ENCODE data around the gene RYR3. TPM values are rescaled to one million over a fixed set of nuclear protein-coding genes. Genes with fewer than 3 reads are reported as not detected.

The RYR3 gene
- total RNA-seq, 2 experiments from 2014 or later = not detected

DNA sequence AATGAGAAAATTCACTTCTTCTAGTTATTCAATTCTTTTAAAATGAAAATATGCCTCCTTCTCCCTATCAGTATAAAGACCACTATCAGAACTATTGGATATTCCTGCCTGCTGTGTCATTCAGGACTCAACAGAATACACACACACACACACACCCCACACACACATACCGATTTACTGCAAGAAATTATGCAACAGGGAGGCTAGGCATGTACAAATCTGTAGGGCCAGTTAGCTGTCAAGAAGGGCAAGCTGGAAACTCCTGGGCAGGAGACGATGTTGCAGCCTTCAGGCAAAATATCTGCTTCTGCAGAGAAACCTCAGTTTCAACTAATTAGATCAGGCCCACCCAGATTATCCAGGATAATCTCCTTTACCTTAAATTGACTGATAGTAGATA lies 13.9 kb upstream of the RYR3 start:
- Mint-ChIP-seq H3K4me3 (no peak overlapping the region), H3K4me1 (ENCODE audit: low read depth) (no peaks in the 10 kb centered on the region), H3K27ac (no peak overlapping the region), H3K36me3 (no peaks in the 10 kb centered on the region), H3K27me3 (peaks cover 2% of the 10 kb centered on the region), H3K9me3 (no peaks in the 10 kb centered on the region)
- ChIA-PET POLR2A (no interaction called here), CTCF (interaction anchor here (1.4 kb wide), 1 partner anchor 441 kb away, joined by 3 read pairs; no protein-coding TSS in a partner anchor)
- intact Hi-C loops (cut with micrococcal nuclease) = no loop called here
- DNase-seq = no peak

DNA sequence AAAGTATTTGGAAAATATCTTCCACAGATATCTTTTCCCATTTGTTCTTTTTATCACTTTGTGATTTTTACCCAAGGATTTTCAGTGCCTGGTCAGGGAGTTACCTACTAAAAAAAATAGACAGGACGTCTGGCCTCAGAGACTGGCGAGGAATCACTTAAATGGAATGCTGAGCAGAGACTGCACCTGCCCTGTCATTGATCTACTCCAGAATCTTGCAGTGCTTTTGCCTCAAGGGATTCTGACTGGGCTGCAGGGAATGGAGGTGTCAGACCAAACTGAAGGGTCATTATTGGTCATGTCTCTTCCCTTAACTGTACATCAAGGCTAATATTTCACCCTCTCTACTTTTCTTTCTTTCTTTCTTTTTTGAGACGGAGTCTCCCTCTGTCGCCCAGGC lies 12.1 kb upstream of the RYR3 start:
- POLR2A ChIA-PET = no interaction called here
- no peaks in the 10 kb centered on the region for H3K9me3 Mint-ChIP-seq
- DNase-seq = no peak
- no peak overlapping the region for H3K27ac Mint-ChIP-seq
- no peak overlapping the region for H3K4me3 Mint-ChIP-seq
- H3K27me3 Mint-ChIP-seq = peaks cover under 1% of the 10 kb centered on the region
- H3K36me3 Mint-ChIP-seq = no peaks in the 10 kb centered on the region
- no peaks in the 10 kb centered on the region for H3K4me1 Mint-ChIP-seq (ENCODE audit: low read depth)
- CTCF ChIA-PET = no interaction called here
- intact Hi-C loops (cut with micrococcal nuclease) = no loop called here

DNA sequence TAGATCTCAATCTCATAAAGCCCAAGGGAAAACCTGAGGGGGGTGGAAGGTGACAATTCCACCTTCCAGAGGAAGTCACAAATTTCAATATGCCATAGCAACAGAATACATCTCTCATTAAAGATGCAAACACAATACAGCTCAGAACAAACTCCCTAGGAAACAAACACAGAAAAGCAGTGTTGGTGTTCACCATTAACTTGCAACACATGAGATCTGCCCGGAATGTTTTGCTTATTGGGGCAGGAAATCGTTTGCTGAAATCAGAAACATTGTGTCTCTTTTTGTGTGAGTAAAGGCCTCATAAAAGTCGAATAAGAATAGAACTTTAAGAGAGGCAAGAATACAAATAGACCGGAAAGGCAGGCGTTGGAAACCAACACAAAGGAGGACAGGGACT lies 5.8 kb upstream of the RYR3 start:
- intact Hi-C loops (cut with micrococcal nuclease) = no loop called here
- H3K27me3 Mint-ChIP-seq = peaks cover 23% of the 10 kb centered on the region
- H3K9me3 Mint-ChIP-seq = no peaks in the 10 kb centered on the region
- CTCF ChIA-PET = interaction anchor here (2.2 kb wide), 1 partner anchor 12 kb away, joined by 6 read pairs; no protein-coding TSS in a partner anchor
- DNase-seq = no peak
- no peak overlapping the region for H3K27ac Mint-ChIP-seq
- POLR2A ChIA-PET = no interaction called here
- no peak overlapping the region for H3K4me3 Mint-ChIP-seq
- no peaks in the 10 kb centered on the region for H3K36me3 Mint-ChIP-seq
- no peaks in the 10 kb centered on the region for H3K4me1 Mint-ChIP-seq (ENCODE audit: low read depth)

GRCh38 chr15:33309602-33310276 lies 1.0 kb upstream of the RYR3 start:
- no peak overlapping the region for H3K4me3 Mint-ChIP-seq
- no peak for DNase-seq
- H3K4me1 Mint-ChIP-seq (ENCODE audit: low read depth) = peaks cover 3% of the 10 kb centered on the region
- intact Hi-C loops (cut with micrococcal nuclease) = no loop called here
- H3K36me3 Mint-ChIP-seq = no peaks in the 10 kb centered on the region
- CTCF ChIA-PET = interaction anchor here (0.6 to 0.9 kb wide), 2 partner anchors 391 to 392 kb away, joined by 3 read pairs; no protein-coding TSS in a partner anchor
- POLR2A ChIA-PET = no interaction called here
- H3K27me3 Mint-ChIP-seq = peaks cover 43% of the 10 kb centered on the region
- no peak overlapping the region for H3K27ac Mint-ChIP-seq
- H3K9me3 Mint-ChIP-seq = no peaks in the 10 kb centered on the region

DNA sequence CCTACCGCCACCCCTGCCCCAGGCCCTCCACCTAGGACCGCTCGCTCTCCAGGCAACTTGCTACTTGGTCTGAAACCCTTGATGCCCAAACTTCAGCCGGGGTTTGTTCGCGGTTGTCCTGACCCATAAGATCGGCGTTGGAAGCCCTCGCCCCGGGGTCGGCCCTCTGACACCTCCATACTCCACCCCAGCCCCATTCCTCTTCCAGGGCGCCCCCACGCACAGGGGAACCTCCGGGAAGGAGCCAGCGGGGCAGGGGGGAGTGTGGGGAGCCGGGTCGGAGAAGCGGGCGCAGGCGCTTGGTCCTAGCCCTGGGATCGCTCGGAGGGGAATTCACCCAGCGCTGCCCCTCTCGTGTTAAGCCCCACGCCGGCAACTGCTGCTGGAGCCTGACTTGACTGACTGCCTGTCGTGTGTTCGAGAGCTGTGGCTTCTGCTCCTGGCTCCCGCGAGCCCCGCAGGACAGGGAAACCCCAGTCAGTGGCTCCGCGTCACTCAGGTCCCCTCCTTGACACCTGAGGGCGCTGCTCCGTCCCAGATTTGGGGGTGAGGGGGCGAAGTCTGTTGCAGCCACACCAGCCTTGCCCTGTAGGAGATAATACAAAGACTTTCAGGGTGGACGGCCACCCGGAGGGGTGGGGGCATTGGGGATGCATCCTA lies 675 bp downstream of the RYR3 start:
- ChIA-PET CTCF (no interaction called here), POLR2A (no interaction called here)
- Mint-ChIP-seq H3K4me3 (no peak overlapping the region), H3K27me3 (peaks cover 38% of the 10 kb centered on the region), H3K27ac (no peak overlapping the region), H3K4me1 (ENCODE audit: low read depth) (peaks cover 3% of the 10 kb centered on the region), H3K36me3 (no peaks in the 10 kb centered on the region), H3K9me3 (no peaks in the 10 kb centered on the region)
- intact Hi-C loops (cut with micrococcal nuclease) = no loop called here
- no peak for DNase-seq

DNA sequence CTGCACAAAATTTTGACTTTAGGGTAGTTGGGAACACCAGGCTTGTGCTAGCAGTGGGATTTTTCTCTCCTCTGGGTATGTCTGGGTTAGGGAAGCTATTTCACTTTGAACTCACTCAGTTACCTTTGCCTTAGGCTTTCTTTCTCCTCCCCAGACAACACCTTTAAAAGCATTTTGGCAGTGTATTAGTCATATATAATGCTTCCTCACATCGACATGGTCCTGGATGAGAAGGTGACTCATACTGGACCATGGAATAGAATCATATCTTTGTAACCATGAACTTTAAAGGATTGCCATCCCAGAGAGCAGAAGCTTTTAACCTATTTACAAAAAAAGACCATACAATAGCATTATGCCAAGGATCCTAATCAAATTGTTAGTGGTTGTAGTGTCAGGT lies 2.7 kb downstream of the RYR3 start:
- H3K36me3 Mint-ChIP-seq = no peaks in the 10 kb centered on the region
- H3K4me3 Mint-ChIP-seq = no peak overlapping the region
- DNase-seq = no peak
- no peaks in the 10 kb centered on the region for H3K9me3 Mint-ChIP-seq
- intact Hi-C loops (cut with micrococcal nuclease) = no loop called here
- POLR2A ChIA-PET = no interaction called here
- CTCF ChIA-PET = interaction anchor here (0.7 to 2.2 kb wide), 3 partner anchors 21 to 387 kb away, joined by 4 to 7 read pairs (median 6); no protein-coding TSS in a partner anchor
- peaks cover 41% of the 10 kb centered on the region for H3K27me3 Mint-ChIP-seq
- H3K4me1 Mint-ChIP-seq (ENCODE audit: low read depth) = peaks cover 3% of the 10 kb centered on the region
- H3K27ac Mint-ChIP-seq = no peak overlapping the region

DNA sequence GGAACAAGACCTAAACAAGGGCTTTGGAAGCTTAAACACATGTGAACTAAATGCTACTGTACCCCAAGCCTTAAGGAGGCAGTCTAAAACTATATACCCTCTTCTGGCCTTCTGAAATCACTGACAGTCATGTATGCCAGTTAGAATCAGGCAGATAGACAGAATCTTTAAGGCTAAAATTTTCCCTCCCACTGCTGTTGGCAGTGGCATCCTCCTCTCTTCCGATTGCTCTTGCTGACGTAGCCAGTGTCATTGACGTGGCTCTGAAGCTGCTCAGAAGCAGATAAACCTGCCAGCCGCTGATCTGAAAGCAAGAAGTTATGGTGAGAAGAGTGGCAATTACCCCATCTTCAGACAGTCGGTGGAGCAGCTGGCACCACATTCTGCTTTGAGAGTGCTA lies 3.3 kb downstream of the RYR3 start:
- Mint-ChIP-seq H3K9me3 (no peaks in the 10 kb centered on the region), H3K27ac (no peak overlapping the region), H3K27me3 (peaks cover 38% of the 10 kb centered on the region), H3K4me3 (no peak overlapping the region), H3K4me1 (ENCODE audit: low read depth) (peaks cover 3% of the 10 kb centered on the region), H3K36me3 (no peaks in the 10 kb centered on the region)
- CTCF ChIA-PET = interaction anchor here (2.2 kb wide), 1 partner anchor 387 kb away, joined by 7 read pairs; no protein-coding TSS in a partner anchor
- POLR2A ChIA-PET = no interaction called here
- intact Hi-C loops (cut with micrococcal nuclease) = no loop called here
- DNase-seq = no peak

DNA sequence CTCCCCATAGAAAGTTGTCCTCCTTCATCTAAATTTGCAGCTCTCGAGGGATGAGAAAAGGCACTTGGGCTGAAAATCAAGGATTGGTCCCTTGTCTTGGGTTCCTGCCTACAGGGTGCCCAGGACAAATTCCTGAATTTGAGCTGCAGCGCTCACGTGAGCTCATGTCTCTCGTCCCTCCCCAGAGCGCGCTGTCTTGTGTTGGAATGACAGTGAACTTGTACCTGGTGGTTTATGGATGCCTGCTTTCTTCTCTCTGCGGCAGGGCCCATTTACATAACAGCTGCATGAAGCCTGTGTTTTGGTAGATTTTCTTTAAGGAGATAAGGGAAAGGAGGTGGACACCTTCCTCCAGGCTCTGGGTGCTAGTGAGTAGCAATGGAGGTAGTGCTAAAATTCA lies 4.3 kb downstream of the RYR3 start:
- Mint-ChIP-seq H3K9me3 (no peaks in the 10 kb centered on the region), H3K27me3 (peaks cover 29% of the 10 kb centered on the region), H3K27ac (no peak overlapping the region), H3K4me1 (ENCODE audit: low read depth) (peaks cover 3% of the 10 kb centered on the region), H3K4me3 (no peak overlapping the region), H3K36me3 (no peaks in the 10 kb centered on the region)
- ChIA-PET CTCF (no interaction called here), POLR2A (no interaction called here)
- no peak for DNase-seq
- intact Hi-C loops (cut with micrococcal nuclease) = no loop called here

- H3K36me3 Mint-ChIP-seq = no peaks in the 10 kb centered on the region
- no peaks in the 10 kb centered on the region for H3K9me3 Mint-ChIP-seq
- H3K4me1 Mint-ChIP-seq (ENCODE audit: low read depth) = no peaks in the 10 kb centered on the region
- no peak for DNase-seq
- H3K27me3 Mint-ChIP-seq = peaks cover 10% of the 10 kb centered on the region
- POLR2A ChIA-PET = no interaction called here
- H3K4me3 Mint-ChIP-seq = no peak overlapping the region
- intact Hi-C loops (cut with micrococcal nuclease) = no loop called here
- CTCF ChIA-PET = no interaction called here
- no peak overlapping the region for H3K27ac Mint-ChIP-seq
Observed at GRCh38 chr15:33317896-33318295, 7.1 kb downstream of the RYR3 start.

GRCh38 chr15:33320017-33320416 lies 9.2 kb downstream of the RYR3 start:
- H3K36me3 Mint-ChIP-seq = no peaks in the 10 kb centered on the region
- no peak overlapping the region for H3K4me3 Mint-ChIP-seq
- H3K4me1 Mint-ChIP-seq (ENCODE audit: low read depth) = no peaks in the 10 kb centered on the region
- ChIA-PET CTCF (no interaction called here), POLR2A (no interaction called here)
- H3K27ac Mint-ChIP-seq = no peak overlapping the region
- intact Hi-C loops (cut with micrococcal nuclease) = no loop called here
- no peak for DNase-seq
- no peaks in the 10 kb centered on the region for H3K9me3 Mint-ChIP-seq
- peaks cover 3% of the 10 kb centered on the region for H3K27me3 Mint-ChIP-seq

DNA sequence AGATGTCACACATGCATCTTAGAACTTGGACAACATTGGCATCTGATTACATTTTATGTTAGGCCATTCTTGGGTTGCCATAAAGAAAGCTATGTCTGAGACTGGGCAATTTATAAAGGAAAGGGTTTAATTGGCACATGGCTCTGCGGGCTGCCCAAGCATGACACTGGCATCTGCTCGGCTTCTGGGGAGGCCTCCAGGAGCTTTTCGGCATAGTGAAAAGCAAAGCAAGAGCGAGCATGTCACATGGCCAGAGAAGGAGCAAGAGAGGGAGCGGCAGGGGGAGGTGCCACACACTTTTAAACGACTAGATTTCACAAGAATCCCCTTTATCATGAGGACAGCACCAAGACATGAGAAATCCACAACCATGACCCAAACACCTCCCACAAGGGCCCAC lies 11.3 kb downstream of the RYR3 start:
- DNase-seq = no peak
- H3K27ac Mint-ChIP-seq = no peak overlapping the region
- H3K9me3 Mint-ChIP-seq = no peaks in the 10 kb centered on the region
- no peak overlapping the region for H3K4me3 Mint-ChIP-seq
- ChIA-PET POLR2A (no interaction called here), CTCF (no interaction called here)
- intact Hi-C loops (cut with micrococcal nuclease) = no loop called here
- no peaks in the 10 kb centered on the region for H3K36me3 Mint-ChIP-seq
- no peaks in the 10 kb centered on the region for H3K4me1 Mint-ChIP-seq (ENCODE audit: low read depth)
- H3K27me3 Mint-ChIP-seq = peaks cover 7% of the 10 kb centered on the region

DNA sequence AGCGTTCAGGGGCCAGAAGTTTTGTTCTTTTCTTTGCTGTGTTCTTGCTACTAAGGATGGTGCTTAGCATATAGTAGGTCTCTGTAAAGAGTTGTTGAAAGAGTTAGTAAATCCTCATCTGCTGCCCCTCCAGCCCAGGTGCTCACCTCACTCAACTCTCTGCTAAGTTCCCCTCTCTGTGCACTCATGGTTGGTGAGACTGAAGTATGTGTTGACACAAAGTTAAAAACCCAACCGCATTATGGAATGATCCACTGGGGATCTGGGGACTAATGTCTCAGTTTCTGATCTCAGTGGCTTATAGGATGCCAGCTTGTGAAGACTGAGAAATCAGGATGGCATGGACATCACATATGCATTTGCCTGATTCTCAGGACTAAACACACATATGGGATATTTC lies 13.8 kb downstream of the RYR3 start:
- Mint-ChIP-seq H3K9me3 (no peaks in the 10 kb centered on the region), H3K27me3 (peaks cover 10% of the 10 kb centered on the region), H3K36me3 (no peaks in the 10 kb centered on the region), H3K4me3 (no peak overlapping the region), H3K27ac (no peak overlapping the region), H3K4me1 (ENCODE audit: low read depth) (no peaks in the 10 kb centered on the region)
- POLR2A ChIA-PET = no interaction called here
- DNase-seq = no peak
- intact Hi-C loops (cut with micrococcal nuclease) = no loop called here
- CTCF ChIA-PET = no interaction called here

- ChIA-PET CTCF (no interaction called here), POLR2A (no interaction called here)
- no peaks in the 10 kb centered on the region for H3K36me3 Mint-ChIP-seq
- intact Hi-C loops (cut with micrococcal nuclease) = no loop called here
- H3K4me3 Mint-ChIP-seq = no peak overlapping the region
- DNase-seq = no peak
- no peak overlapping the region for H3K27ac Mint-ChIP-seq
- H3K9me3 Mint-ChIP-seq = no peaks in the 10 kb centered on the region
- H3K4me1 Mint-ChIP-seq (ENCODE audit: low read depth) = no peaks in the 10 kb centered on the region
- peaks cover 13% of the 10 kb centered on the region for H3K27me3 Mint-ChIP-seq
Observed at GRCh38 chr15:33326908-33327307, 16.1 kb downstream of the RYR3 start.

Data from activated CD4-positive, alpha-beta memory T cell treated with anti-CD3 and anti-CD28 coated beads for 36 hours (primary cell).